GM15510 (cell line): Measurements from ENCODE around the gene DSTN.

Source experiments
- POLR2A ChIP-seq: IDR thresholded peaks from 3 replicates; pipeline ENCODE4 v1.6.1; 2011; ENCODE audit warnings: borderline replicate concordance; ENCODE audit not compliant: insufficient read length; ENCODE audit errors: extremely low read depth

The DSTN gene

GRCh38 chr20:17538517-17539170, 31.2 kb upstream of the DSTN start:
- TF ChIP-seq POLR2A = no peak

- no peak for TF ChIP-seq POLR2A
Measured at GRCh38 chr20:17541596-17541995, 28.3 kb upstream of the DSTN start.

GRCh38 chr20:17541996-17542395, 27.9 kb upstream of the DSTN start:
- TF ChIP-seq POLR2A = no peak

- TF ChIP-seq POLR2A = no peak
Measured at GRCh38 chr20:17542481-17542880, 27.4 kb upstream of the DSTN start.

GRCh38 chr20:17542993-17543412, 26.9 kb upstream of the DSTN start:
- no peak for TF ChIP-seq POLR2A

GRCh38 chr20:17543531-17544131, 26.2 kb upstream of the DSTN start:
- no peak for TF ChIP-seq POLR2A

- no peak for TF ChIP-seq POLR2A
Measured at GRCh38 chr20:17545127-17545526, 24.7 kb upstream of the DSTN start.

- no peak for TF ChIP-seq POLR2A
Measured at GRCh38 chr20:17549131-17549530, 20.7 kb upstream of the DSTN start.

GRCh38 chr20:17555106-17555505, 14.8 kb upstream of the DSTN start:
- TF ChIP-seq POLR2A = no peak

GRCh38 chr20:17556837-17557674, 12.8 kb upstream of the DSTN start:
- TF ChIP-seq POLR2A = no peak

- no peak for TF ChIP-seq POLR2A
Measured at GRCh38 chr20:17557675-17558006, 12.2 kb upstream of the DSTN start.

GRCh38 chr20:17558154-17558940, 11.5 kb upstream of the DSTN start:
- no peak for TF ChIP-seq POLR2A

GRCh38 chr20:17558941-17559304, 11.0 kb upstream of the DSTN start:
- no peak for TF ChIP-seq POLR2A

GRCh38 chr20:17559338-17559737, 10.5 kb upstream of the DSTN start:
- TF ChIP-seq POLR2A = no peak

GRCh38 chr20:17560344-17561074, 9.4 kb upstream of the DSTN start:
- no peak for TF ChIP-seq POLR2A

GRCh38 chr20:17562804-17563305, 7.0 kb upstream of the DSTN start:
- no peak for TF ChIP-seq POLR2A
